Renal cortex interstitium (tissue), 11 donors: ENCODE measurements around the gene USP37. TPM values are rescaled to one million over a fixed set of nuclear protein-coding genes. Genes with fewer than 3 reads are reported as not detected.

Source experiments
- DNase-seq, 11 donors: peaks; one replicate each; pipeline ENCODE4 v3.0.0-alpha.2; 2013; ENCODE audit warnings: low read depth in 9 of 11, low spot score in 4 of 11; ENCODE audit errors: extremely low read depth in 1 of 11
- polyA plus RNA-seq, 3 donors: library from polyadenylated mRNA; unstranded; fragments of 120-200 nt; gene quantifications; one replicate each; pipeline ENCODE4 v1.2.1, GENCODE V29; 2013; ENCODE audit not compliant: insufficient read length in 3 of 3

USP37 gene
- polyA plus RNA-seq, 3 donors: 14.8 to 18.6 (median 17.2) TPM

DNA sequence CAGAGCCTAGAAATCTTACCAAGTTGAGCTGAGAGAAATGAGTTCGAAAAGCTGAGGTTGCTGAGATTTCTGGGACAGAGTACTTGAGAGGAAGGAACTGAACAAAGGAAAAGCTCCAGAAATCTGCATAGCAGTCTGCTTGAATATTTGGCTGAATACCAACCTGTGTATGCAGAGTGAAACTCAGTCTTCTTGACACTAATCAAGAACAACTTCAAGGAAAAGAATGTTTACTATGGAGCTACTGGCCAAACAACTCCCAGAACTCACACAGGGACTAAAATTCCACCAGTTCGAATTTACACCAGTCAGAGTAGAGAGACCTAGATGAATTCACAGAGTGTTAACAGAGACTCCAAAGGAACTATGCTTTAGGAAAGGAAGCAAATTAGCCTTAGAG is 66.5 kb downstream of the USP37 start:
- peak in 3 of 11 donors; percentile 1 to 12 (median 1) for DNase-seq

- DNase-seq: no peak
These were observed 67.6 kb downstream of the USP37 start for GRCh38 chr2:218500501-218501060.

- DNase-seq: no peak
These were observed 82.0 kb downstream of the USP37 start for GRCh38 chr2:218485986-218486667.

- DNase-seq: no peak
These were observed 85.5 kb downstream of the USP37 start for GRCh38 chr2:218482651-218483050.

- DNase-seq: no peak
These were observed 88.6 kb downstream of the USP37 start for GRCh38 chr2:218479595-218479994.

- no peak for DNase-seq
These were observed 89.6 kb downstream of the USP37 start for GRCh38 chr2:218478544-218478943.

DNA sequence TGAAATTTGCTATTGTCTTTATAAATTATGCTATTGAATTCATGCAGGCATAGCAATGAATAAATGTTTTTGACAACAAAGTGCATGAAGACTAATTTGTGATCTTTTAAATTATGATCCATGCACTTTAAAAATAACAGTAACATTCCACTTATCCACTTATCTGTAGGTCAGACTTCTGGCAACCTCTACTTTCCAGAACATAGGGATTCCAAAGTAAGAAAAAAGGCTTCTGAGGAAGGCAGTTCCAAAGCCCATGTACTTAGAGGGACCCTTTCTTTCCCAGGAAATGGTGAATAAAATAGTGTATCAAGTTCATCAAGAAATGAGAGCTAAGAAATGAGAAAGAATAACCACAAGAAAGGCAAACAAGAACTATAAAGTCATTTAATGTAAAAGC is 90.9 kb downstream of the USP37 start:
- no peak for DNase-seq

DNA sequence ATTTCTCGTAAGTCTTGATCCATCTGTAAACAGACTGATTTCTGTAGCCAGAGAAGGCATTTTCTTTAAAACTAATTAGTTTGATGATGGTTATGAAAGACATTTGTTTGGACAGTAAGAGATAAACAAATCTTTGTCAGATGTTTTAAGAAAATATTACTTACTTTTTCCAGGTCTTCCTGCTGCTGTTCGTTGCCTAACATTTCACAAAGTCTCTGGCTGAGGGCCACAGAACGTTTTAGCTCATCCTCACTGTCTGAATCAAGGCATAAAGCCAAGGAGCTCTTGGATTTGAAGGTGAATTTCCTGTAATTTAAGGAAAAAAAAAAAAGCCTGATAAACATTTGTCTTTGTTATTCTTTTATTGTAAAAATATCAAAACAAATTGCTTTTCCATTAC is 91.5 kb downstream of the USP37 start:
- DNase-seq: no peak

GRCh38 chr2:218474527-218474926 is 93.6 kb downstream of the USP37 start:
- DNase-seq: no peak

- no peak for DNase-seq
These were observed 95.2 kb downstream of the USP37 start for GRCh38 chr2:218472988-218473387.

- DNase-seq: no peak
These were observed 96.2 kb downstream of the USP37 start for GRCh38 chr2:218471982-218472381.

GRCh38 chr2:218471036-218471435 is 97.1 kb downstream of the USP37 start:
- DNase-seq: no peak

DNA sequence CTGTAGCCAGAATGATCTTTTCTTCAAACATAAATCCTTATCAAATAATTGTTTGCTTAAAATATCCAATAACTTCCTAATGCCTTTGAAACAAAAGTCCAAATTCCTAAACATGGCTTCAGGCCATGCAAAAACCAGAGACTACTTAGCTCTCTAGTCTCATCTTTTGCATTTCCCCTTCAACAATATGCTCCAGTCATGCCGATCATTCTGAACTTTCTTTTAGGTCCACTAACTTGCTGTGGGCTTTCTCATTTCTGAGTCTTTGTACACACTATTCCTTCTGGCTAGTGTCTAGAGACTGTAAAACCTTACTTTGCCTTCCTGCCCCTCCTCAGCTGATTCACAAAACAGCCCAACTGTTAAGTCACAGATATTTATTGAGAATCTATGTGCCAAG is 97.7 kb downstream of the USP37 start:
- DNase-seq: no peak

GRCh38 chr2:218465987-218466633 is 102.0 kb downstream of the USP37 start:
- peak in 7 of 11 donors; percentile 3 to 28 (median 17) for DNase-seq

DNA sequence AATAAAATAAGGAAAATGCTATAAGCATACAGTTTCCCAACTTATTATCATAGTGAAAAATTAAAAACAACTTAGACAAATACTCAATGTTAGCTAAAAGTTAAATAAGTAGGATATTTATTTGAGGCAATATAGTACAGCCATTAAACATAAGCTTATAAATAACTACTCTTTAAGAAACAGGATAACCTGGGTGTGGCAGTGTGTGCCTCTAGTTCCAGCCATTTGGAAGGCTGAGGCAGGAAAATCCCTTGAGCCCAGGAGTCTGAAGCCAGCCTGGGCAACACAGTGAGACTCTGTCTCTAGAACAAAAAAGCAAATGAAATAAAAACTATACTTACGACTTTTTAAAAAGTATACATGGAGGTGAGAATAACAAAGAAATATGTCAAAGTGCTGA is 109.6 kb downstream of the USP37 start:
- no peak for DNase-seq

GRCh38 chr2:218456849-218457248 is 111.3 kb downstream of the USP37 start:
- DNase-seq: no peak

DNA sequence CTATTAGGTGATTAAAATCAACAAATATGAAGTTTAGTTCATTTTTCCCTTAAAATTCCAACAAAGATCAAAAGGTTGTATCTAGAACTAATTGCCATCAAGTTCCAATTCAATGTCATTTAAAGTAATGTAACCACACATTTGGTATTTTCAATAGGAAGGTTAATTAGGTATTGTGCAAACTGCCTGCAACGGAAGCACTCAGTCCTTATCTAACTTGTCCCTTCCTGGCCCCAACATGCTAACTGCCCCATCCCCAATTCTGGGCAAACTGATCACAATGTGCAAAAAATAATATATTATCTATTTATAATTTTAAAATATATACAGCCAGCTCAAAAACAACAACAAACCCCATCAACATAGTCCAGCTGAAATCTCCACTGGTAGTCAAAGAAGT is 116.1 kb downstream of the USP37 start:
- no peak for DNase-seq

- no peak for DNase-seq
These were observed 119.2 kb downstream of the USP37 start for GRCh38 chr2:218448934-218449333.

GRCh38 chr2:218447072-218447471 is 121.1 kb downstream of the USP37 start:
- no peak for DNase-seq

DNA sequence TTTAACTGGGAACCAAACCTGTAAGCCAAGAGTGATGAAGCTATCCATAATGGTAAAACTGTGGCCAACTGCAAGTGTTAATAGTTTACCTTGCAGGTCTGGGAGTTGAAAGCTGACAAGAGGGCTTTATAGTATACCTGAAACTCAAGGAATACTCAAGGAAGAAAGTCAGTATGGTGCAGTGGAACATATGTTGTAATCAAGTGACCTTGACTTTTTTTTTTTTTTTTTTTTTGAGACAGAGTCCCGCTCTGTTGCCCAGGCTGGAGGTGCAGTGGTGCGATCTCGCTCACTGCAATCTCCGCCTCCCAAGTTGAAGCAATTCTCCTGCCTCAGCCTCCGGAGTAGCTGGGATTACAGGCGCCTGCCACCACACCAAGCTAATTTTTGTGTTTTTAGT is 121.6 kb downstream of the USP37 start:
- no peak for DNase-seq

DNA sequence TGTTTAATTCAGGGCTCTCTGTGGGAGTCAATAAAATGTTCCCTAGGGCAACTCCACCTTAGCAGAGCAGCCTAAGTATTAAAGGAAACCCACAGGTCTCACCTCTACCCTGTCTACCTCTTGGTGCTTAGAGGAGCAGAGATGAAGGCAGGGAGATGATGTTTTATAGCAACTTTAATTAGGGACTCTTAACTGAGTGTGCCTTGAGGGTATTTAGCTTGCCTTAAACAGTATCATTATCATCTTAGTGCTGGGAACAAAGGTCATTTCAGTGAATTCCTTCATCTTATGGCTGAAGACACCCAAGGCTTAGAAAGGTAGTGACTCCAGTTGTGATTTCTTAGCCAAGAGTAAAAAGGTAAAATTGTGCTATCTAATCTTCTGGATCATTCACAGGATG is 122.5 kb downstream of the USP37 start:
- no peak for DNase-seq
